WTC11 (cell line): ENCODE measurements around the gene ANGPTL4. TPM values are rescaled to one million over a fixed set of nuclear protein-coding genes. Genes with fewer than 3 reads are reported as not detected.
A peak's percentile ranks its signal among the peaks of the same experiment; 100 is the strongest.
"Not testable (repeated sequence)": the region's sequence is repeated elsewhere in the genome, so short reads cannot be mapped to it uniquely, and the experiment has no call there.

Source experiments
- ATAC-seq: fragments of 200-7000 bp; cut with Tn5 transposase; 2 replicates; pipeline ENCODE4 v1.10.0; 2021; ENCODE audit warnings: mild to moderate bottlenecking, moderate library complexity
- CTCF ChIA-PET: fragments of 300-600 bp; sonication (Branson Sonifier 250); formaldehyde crosslinking; loops from one replicate; lab custom pipeline; 2021; ENCODE audit warnings: antibody characterized with exemption; lab: Charles Lee
- POLR2A ChIA-PET: fragments of 350-600 bp; sonication (Branson Sonifier 250); formaldehyde crosslinking; loops from one replicate; lab custom pipeline; 2021; ENCODE audit warnings: antibody characterized with exemption; lab: Charles Lee
- DNase-seq: peaks from one replicate; pipeline ENCODE4 v3.0.0; 2021; ENCODE audit warnings: low spot score
- H3K27ac Mint-ChIP-seq: 2 replicates; pipeline ENCODE4 v1.8.0; 2021; ENCODE audit warnings: mixed read lengths
- H3K27me3 Mint-ChIP-seq: 2 replicates; pipeline ENCODE4 v1.8.0; 2021; ENCODE audit warnings: low read depth, mild to moderate bottlenecking, moderate library complexity, mixed read lengths
- H3K36me3 Mint-ChIP-seq: 2 replicates; pipeline ENCODE4 v1.8.0; 2021; ENCODE audit warnings: mixed read lengths
- H3K4me1 Mint-ChIP-seq: 2 replicates; pipeline ENCODE4 v1.8.0; 2022; ENCODE audit warnings: mixed read lengths
- H3K4me3 Mint-ChIP-seq: 2 replicates; pipeline ENCODE4 v1.8.0; 2021; ENCODE audit warnings: mild to moderate bottlenecking, moderate library complexity, mixed read lengths
- H3K9me3 Mint-ChIP-seq: 2 replicates; pipeline ENCODE4 v1.8.0; 2021; ENCODE audit warnings: mixed read lengths
- AFF4 ChIP-seq: sonication (generic); formaldehyde crosslinking; IDR thresholded peaks from 2 replicates; pipeline ENCODE4 v1.8.1; 2023; ENCODE audit warnings: mild to moderate bottlenecking, missing genetic modification reagents, borderline replicate concordance
- ATF3 ChIP-seq: sonication (generic); formaldehyde crosslinking; conservative IDR thresholded peaks from 2 replicates; pipeline ENCODE4 v1.8.1; 2022; ENCODE audit warnings: mild to moderate bottlenecking, missing genetic modification reagents
- E2F1 ChIP-seq: sonication (generic); formaldehyde crosslinking; IDR thresholded peaks from 2 replicates; pipeline ENCODE4 v1.8.0; 2022; ENCODE audit warnings: mild to moderate bottlenecking, missing genetic modification reagents
- E2F5 ChIP-seq: sonication (generic); formaldehyde crosslinking; IDR thresholded peaks from 2 replicates; pipeline ENCODE4 v1.8.1; 2022; ENCODE audit warnings: mild to moderate bottlenecking, moderate library complexity, missing genetic modification reagents
- ELF4 ChIP-seq: sonication (generic); formaldehyde crosslinking; IDR thresholded peaks from 2 replicates; pipeline ENCODE4 v1.8.1; 2022; ENCODE audit warnings: low read depth, mild to moderate bottlenecking, moderate library complexity, missing genetic modification reagents
- ETV6 ChIP-seq: sonication (generic); formaldehyde crosslinking; IDR thresholded peaks from 2 replicates; pipeline ENCODE4 v1.8.1; 2022; ENCODE audit warnings: mild to moderate bottlenecking, missing genetic modification reagents
- FOXK1 ChIP-seq: sonication (generic); formaldehyde crosslinking; IDR thresholded peaks from 2 replicates; pipeline ENCODE4 v1.8.0; 2022; ENCODE audit warnings: mild to moderate bottlenecking, moderate library complexity, missing genetic modification reagents
- FOXP1 ChIP-seq: sonication (generic); formaldehyde crosslinking; IDR thresholded peaks from 2 replicates; pipeline ENCODE4 v1.8.0; 2022; ENCODE audit warnings: missing genetic modification reagents, mild to moderate bottlenecking, moderate library complexity, borderline replicate concordance
- FOXP4 ChIP-seq: sonication (generic); formaldehyde crosslinking; IDR thresholded peaks from 2 replicates; pipeline ENCODE4 v1.8.0; 2022; ENCODE audit warnings: mild to moderate bottlenecking, missing genetic modification reagents
- MLX ChIP-seq: sonication (generic); formaldehyde crosslinking; IDR thresholded peaks from 2 replicates; pipeline ENCODE4 v1.8.1; 2023; ENCODE audit warnings: mild to moderate bottlenecking, missing genetic modification reagents, moderate library complexity
- MXD4 ChIP-seq: fragments of 250-450 bp; sonication (Bioruptor Pico); IDR thresholded peaks from 2 replicates; pipeline ENCODE4 v1.8.0; 2021; ENCODE audit warnings: mild to moderate bottlenecking, moderate library complexity, borderline replicate concordance
- MYBL2 ChIP-seq: sonication (generic); formaldehyde crosslinking; IDR thresholded peaks from 2 replicates; pipeline ENCODE4 v1.8.1; 2023; ENCODE audit warnings: mild to moderate bottlenecking, moderate library complexity, missing genetic modification reagents
- RORB ChIP-seq: fragments of 250-450 bp; sonication (Bioruptor Pico); IDR thresholded peaks from 2 replicates; pipeline ENCODE4 v1.9.0; 2021; ENCODE audit warnings: mild to moderate bottlenecking
- total RNA-seq: library from RNA; stranded (reverse); gene quantifications from 3 replicates; pipeline ENCODE4 v1.2.3, GENCODE V29; 2021

The ANGPTL4 gene
- total RNA-seq, 1 experiment from 2014 or later, result 1.0 TPM

GRCh38 chr19:8316351-8317125 is 47.4 kb upstream of the ANGPTL4 start:
- Mint-ChIP-seq H3K4me3 (peak overlapping the region; percentile 14; the same call in 1 of the 2 replicates), H3K27ac (peak overlapping the region; percentile 70), H3K27me3 (no peaks in the 10 kb centered on the region; the same call in 1 of the 2 replicates), H3K4me1 (peaks cover 34% of the 10 kb centered on the region), H3K36me3 (peaks cover 23% of the 10 kb centered on the region), H3K9me3 (no peaks in the 10 kb centered on the region)
- DNase-seq, result no peak
- TF ChIP-seq AFF4 (CRISPR knock-in tag) (no peak), ETV6 (CRISPR knock-in tag) (0 out of 2 replicates have a peak, but pooled peaks have one; percentile 50), E2F1 (CRISPR knock-in tag) (no peak), ATF3 (CRISPR knock-in tag) (no peak), FOXP1 (CRISPR knock-in tag) (0 out of 2 replicates have a peak, but pooled peaks have one; percentile 34)
- POLR2A ChIA-PET, result no interaction called here
- no peak for ATAC-seq
- CTCF ChIA-PET, result interaction anchor here (0.6 to 2.8 kb wide), 8 partner anchors 9 to 372 kb away, joined by 3 to 11 read pairs (median 4); partner anchors contain the start of gene MARCHF2

- POLR2A ChIA-PET, result interaction anchor here (0.6 to 1.0 kb wide), 3 partner anchors 105 to 160 kb away, joined by 3 to 4 read pairs (median 3); no protein-coding TSS in a partner anchor
- peaks cover 35% of the 10 kb centered on the region for H3K36me3 Mint-ChIP-seq
- CTCF ChIA-PET, result interaction anchor here (0.7 to 1.2 kb wide), 7 partner anchors 8 to 299 kb away, joined by 3 to 7 read pairs (median 4); no protein-coding TSS in a partner anchor
- H3K27ac Mint-ChIP-seq, ATAC-seq, H3K4me3 Mint-ChIP-seq, H3K27me3 Mint-ChIP-seq, DNase-seq, H3K9me3 Mint-ChIP-seq: not testable (repeated sequence)
- peaks cover 49% of the 10 kb centered on the region for H3K4me1 Mint-ChIP-seq
Measured at GRCh38 chr19:8318835-8319234, 45.1 kb upstream of the ANGPTL4 start.

GRCh38 chr19:8319807-8320520 is 44.0 kb upstream of the ANGPTL4 start:
- Mint-ChIP-seq H3K4me3 (peak overlapping the region; percentile 97), H3K36me3 (peaks cover 28% of the 10 kb centered on the region), H3K4me1 (peaks cover 48% of the 10 kb centered on the region), H3K27me3 (no peaks in the 10 kb centered on the region; the same call in 1 of the 2 replicates), H3K9me3 (no peaks in the 10 kb centered on the region), H3K27ac (peak overlapping the region; percentile 98)
- ChIA-PET CTCF (interaction anchor here (0.6 to 0.9 kb wide), 4 partner anchors 13 to 28 kb away, joined by 3 to 4 read pairs (median 3); no protein-coding TSS in a partner anchor), POLR2A (interaction anchor here (1.0 to 1.2 kb wide), 2 partner anchors 15 to 104 kb away, joined by 3 read pairs; no protein-coding TSS in a partner anchor)
- no peak for ATAC-seq
- no peak for DNase-seq
- TF ChIP-seq ELF4 (no peak), MLX (CRISPR knock-in tag) (no peak), FOXK1 (no peak), MYBL2 (no peak), AFF4 (CRISPR knock-in tag) (no peak), FOXP4 (CRISPR knock-in tag) (no peak), E2F5 (CRISPR knock-in tag) (no peak), MXD4 (no peak), RORB (CRISPR knock-in tag) (no peak)
